GM10266 (cell line): ENCODE results near the gene B4GALT1.
"Not testable (repeated sequence)": the region's sequence is repeated elsewhere in the genome, so short reads cannot be mapped to it uniquely, and the experiment has no call there.

Experiments used
- DNase-seq: peaks from one replicate; pipeline ENCODE4 v3.0.0; 2012; ENCODE audit errors: extremely low spot score
- TF ChIP-seq, protein P1 (sequence below): IDR thresholded peaks from 2 replicates; pipeline ENCODE4 v1.5.1; 2012; ENCODE audit warnings: mild to moderate bottlenecking, low read depth; ENCODE audit not compliant: control insufficient read depth, insufficient read depth; ENCODE audit errors: missing control alignments

The B4GALT1 gene

DNA sequence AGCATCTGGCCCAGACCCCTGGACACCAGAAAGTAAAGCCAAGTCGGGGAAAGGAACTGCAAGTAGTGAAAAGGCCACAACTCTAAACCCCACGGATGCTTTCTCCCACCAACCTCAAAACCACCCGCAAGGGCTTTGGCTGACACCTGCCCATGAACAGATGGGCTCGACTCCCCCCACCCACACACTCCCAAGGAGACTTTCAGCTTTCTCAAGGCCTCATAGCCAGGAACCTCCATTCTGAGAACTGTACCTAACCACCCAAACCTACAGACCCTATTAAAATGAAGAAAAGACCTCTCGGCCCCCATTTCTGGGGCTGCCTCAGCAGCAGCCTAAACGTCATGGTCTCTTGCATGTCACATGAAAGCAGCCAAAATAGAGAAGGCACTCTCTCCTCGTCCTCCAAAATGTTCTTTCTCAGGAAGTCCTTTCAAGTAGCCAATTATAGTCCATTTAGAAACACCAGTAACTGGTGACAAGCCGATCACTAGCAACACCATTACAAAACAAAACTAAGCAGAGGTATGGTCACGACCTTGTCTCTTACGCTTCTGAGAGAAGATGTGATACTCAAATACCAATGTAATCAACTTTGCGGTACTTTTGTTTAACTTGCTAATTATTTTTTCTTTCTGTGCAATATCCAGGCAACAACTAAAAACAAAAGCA lies 2.9 kb downstream of the B4GALT1 start:
- TF ChIP-seq, protein P1, sequence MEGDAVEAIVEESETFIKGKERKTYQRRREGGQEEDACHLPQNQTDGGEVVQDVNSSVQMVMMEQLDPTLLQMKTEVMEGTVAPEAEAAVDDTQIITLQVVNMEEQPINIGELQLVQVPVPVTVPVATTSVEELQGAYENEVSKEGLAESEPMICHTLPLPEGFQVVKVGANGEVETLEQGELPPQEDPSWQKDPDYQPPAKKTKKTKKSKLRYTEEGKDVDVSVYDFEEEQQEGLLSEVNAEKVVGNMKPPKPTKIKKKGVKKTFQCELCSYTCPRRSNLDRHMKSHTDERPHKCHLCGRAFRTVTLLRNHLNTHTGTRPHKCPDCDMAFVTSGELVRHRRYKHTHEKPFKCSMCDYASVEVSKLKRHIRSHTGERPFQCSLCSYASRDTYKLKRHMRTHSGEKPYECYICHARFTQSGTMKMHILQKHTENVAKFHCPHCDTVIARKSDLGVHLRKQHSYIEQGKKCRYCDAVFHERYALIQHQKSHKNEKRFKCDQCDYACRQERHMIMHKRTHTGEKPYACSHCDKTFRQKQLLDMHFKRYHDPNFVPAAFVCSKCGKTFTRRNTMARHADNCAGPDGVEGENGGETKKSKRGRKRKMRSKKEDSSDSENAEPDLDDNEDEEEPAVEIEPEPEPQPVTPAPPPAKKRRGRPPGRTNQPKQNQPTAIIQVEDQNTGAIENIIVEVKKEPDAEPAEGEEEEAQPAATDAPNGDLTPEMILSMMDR = no peak
- DNase-seq = peak; percentile 76

GRCh38 chr9:33163433-33164137 lies 3.6 kb downstream of the B4GALT1 start:
- TF ChIP-seq, protein P1 = no peak

DNA sequence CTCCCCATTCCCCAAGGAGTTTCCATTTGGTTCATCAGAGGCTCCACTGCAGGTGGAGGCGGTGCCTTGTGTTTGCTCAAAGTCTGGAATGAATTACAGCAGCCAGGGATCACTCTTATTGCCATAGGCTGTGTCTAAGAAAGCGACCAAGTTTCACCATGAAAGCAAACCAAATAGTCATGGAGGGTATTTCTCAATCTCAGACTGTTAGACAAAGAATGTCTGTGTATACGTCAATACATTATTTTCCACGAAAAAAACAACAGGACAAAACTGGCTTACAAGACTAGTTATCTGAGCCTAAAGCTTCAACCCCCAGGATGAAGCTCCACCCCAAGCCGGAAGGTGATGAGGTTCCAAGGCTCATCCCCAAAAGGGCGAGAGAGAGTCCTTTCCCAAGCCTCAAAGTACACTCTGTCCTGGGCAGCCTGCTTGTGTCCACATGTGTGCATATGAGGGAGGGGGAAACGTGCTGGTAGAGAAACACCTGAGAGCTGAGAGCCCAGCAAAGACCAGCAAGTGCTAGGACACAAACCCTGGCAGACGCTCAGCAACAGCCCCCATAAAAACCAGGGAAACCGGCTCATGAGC lies 4.3 kb downstream of the B4GALT1 start:
- TF ChIP-seq, protein P1 = no peak
- no peak for DNase-seq

More at GRCh38 chr9:33163433-33164137, 3.6 kb downstream of the B4GALT1 start:
- DNase-seq = no peak

- DNase-seq = no peak
Measured at GRCh38 chr9:33161589-33162132, 5.5 kb downstream of the B4GALT1 start.

DNA sequence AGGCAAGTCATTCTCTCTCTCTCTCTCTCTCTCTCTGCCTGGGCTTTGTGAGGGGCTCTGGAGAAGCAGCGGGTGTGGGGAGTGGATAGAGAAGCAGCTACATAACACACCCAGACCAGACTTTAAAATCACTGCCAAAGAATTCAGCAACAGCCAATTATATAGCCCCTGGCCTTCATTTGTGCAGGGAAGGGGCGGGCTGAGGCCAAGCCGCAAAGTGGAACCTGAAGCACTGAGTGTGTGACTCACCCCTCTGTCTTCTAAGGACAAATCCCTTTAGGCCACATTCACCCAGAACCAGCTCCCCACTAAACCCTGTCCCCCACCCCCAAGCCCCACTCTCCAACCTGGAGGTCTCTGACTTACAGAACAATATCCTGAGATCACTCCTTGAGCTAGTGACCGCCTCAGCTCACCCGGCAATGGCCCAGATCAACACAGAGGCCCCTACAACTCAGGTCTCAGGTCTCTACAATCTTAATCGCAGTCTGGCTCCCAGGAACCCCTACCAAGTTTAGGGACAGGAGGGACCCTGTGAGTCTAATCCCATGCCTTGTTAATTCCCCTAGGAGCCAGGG lies 6.0 kb downstream of the B4GALT1 start:
- no peak for DNase-seq
- TF ChIP-seq, protein P1 = no peak

More at GRCh38 chr9:33161589-33162132, 5.5 kb downstream of the B4GALT1 start:
- TF ChIP-seq, protein P1 = no peak

DNA sequence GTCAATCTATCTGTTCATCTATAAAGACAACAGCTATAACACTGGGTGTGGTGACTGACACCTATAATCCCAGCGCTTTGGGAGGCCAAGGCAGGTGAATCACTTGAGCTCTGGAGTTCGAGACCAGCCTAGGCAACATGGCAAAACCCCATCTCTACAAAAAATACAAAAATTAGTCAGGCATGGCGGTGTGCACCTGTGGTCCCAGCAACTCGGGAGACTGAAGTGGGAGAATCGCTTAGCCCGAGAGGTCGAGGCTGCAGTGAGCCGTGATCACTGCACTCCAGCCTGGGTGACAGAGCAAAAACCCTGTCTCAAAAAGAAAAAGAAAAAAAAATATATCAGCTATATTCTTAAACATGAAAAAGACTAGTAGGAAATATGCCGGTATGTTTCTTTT lies 6.7 kb downstream of the B4GALT1 start:
- not testable (repeated sequence) for DNase-seq

GRCh38 chr9:33159777-33160127 lies 7.4 kb downstream of the B4GALT1 start:
- DNase-seq = peak; percentile 53

More at GRCh38 chr9:33159777-33160127, 7.4 kb downstream of the B4GALT1 start:
- TF ChIP-seq, protein P1 = no peak
